IMR-90 (cell line): ENCODE results near the gene CPEB3.

Experiments used
- BHLHE40 ChIP-seq: fragments of 150-350 bp; IDR thresholded peaks from 2 replicates; pipeline ENCODE4 v1.6.1; 2016; ENCODE audit warnings: mild to moderate bottlenecking, low read depth, low read length
- MAFK ChIP-seq: IDR thresholded peaks from 2 replicates; pipeline ENCODE4 v1.6.1; 2012; ENCODE audit warnings: low read depth, low read length, improper control_type of control experiment
- MXI1 ChIP-seq: IDR thresholded peaks from 2 replicates; pipeline ENCODE4 v1.6.1; 2012; ENCODE audit warnings: low read depth, mild to moderate bottlenecking, low read length, moderate library complexity, borderline replicate concordance
- NFE2L2 ChIP-seq: fragments of 150-350 bp; IDR thresholded peaks from 2 replicates; pipeline ENCODE4 v1.6.1; 2016; ENCODE audit warnings: low read depth, mild to moderate bottlenecking, low read length
- POLR2A ChIP-seq: IDR thresholded peaks from 2 replicates; pipeline ENCODE4 v1.6.1; 2012; ENCODE audit warnings: mild to moderate bottlenecking, low read depth, low read length
- RAD21 ChIP-seq: IDR thresholded peaks from 2 replicates; pipeline ENCODE4 v1.6.1; 2012; ENCODE audit warnings: low read length, improper control_type of control experiment
- SMC3 ChIP-seq: fragments of 150-350 bp; IDR thresholded peaks from 2 replicates; pipeline ENCODE4 v1.6.1; 2016; ENCODE audit warnings: low read depth, mild to moderate bottlenecking, antibody characterized with exemption, low read length, moderate library complexity
- TF ChIP-seq, protein P1 (sequence below): conservative IDR thresholded peaks from 2 replicates; pipeline ENCODE4 v1.5.1; 2012; ENCODE audit warnings: mild to moderate bottlenecking, low read depth, low read length, improper control_type of control experiment

- TF ChIP-seq, protein P1, sequence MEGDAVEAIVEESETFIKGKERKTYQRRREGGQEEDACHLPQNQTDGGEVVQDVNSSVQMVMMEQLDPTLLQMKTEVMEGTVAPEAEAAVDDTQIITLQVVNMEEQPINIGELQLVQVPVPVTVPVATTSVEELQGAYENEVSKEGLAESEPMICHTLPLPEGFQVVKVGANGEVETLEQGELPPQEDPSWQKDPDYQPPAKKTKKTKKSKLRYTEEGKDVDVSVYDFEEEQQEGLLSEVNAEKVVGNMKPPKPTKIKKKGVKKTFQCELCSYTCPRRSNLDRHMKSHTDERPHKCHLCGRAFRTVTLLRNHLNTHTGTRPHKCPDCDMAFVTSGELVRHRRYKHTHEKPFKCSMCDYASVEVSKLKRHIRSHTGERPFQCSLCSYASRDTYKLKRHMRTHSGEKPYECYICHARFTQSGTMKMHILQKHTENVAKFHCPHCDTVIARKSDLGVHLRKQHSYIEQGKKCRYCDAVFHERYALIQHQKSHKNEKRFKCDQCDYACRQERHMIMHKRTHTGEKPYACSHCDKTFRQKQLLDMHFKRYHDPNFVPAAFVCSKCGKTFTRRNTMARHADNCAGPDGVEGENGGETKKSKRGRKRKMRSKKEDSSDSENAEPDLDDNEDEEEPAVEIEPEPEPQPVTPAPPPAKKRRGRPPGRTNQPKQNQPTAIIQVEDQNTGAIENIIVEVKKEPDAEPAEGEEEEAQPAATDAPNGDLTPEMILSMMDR = no peak
- TF ChIP-seq SMC3 = no peak
- no peak for TF ChIP-seq MAFK
- no peak for TF ChIP-seq MXI1
- TF ChIP-seq POLR2A = no peak
- TF ChIP-seq RAD21 = no peak
- no peak for TF ChIP-seq NFE2L2
- no peak for TF ChIP-seq BHLHE40
Observed at GRCh38 chr10:92218569-92218968, 72.3 kb downstream of the CPEB3 start.
